T-helper 1 cell treated with Interleukin-12 subunit alpha and Interleukin-12 subunit beta and Interleukin-4 antibody, amounts not matched to agents 30 ng/mL and 1 ng/mL, for 36 hours (primary cell): ENCODE measurements around the gene RFC3. TPM values are rescaled to one million over a fixed set of nuclear protein-coding genes. Genes with fewer than 3 reads are reported as not detected.

Experiments
- intact Hi-C: fragments of 100-400 bp; cut with micrococcal nuclease; formaldehyde crosslinking; loops from one replicate; pipeline ENCODE4 v1.15.1; 2024
- total RNA-seq: library from RNA; stranded (reverse); gene quantifications from 2 replicates; pipeline ENCODE4 v1.2.3, GENCODE V29; 2022

Gene RFC3
- total RNA-seq, 1 donor from 2014 or later: 31.5 TPM

DNA sequence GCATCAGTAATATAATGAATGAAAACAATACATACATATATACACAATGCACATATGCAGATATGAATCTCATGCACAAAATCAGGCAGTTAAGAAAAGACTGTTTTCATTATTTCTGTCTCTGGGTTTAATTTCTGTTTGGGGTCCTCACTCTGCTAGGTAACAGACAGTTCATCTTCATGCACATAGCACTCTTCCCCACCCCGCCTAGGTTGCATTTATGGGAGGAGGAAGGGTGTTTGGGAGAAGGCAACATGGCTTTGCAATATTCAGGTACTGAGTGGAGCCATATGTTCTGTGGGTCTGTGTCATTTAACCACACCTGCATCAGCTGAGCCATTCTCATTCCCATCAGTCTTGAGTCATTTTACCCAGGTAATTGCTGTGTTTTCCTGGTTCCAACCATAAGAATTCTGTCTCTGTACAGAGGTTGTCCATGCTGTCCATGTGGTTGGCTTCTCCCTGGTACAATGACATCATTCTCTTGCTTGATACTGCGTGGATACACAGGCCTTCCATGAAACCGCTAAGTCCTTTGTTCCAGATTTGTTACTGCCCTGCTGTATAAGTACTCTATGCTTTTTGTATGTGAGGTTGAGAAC is 45.3 kb downstream of the RFC3 start:
- intact Hi-C loops: no loop called here

DNA sequence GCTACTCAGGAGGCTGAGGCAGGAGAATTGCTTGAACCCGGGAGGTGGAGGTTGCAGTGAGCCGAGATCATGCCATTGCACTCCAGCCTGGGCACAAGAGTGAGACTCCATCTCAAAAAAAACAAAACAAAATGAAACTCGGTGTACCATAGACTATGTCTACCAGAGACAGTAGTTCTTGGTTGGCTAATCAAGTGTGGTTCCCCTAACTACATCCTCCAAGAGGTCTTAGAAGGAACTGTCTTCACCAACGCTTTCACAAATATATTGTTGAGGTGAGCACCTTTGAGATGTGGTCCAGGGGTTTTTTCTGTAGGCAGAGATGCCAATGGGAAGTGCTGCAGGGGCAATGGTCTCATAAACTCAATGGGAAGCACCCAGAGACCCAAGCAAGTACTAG is 48.0 kb downstream of the RFC3 start:
- intact Hi-C loops: no loop called here

DNA sequence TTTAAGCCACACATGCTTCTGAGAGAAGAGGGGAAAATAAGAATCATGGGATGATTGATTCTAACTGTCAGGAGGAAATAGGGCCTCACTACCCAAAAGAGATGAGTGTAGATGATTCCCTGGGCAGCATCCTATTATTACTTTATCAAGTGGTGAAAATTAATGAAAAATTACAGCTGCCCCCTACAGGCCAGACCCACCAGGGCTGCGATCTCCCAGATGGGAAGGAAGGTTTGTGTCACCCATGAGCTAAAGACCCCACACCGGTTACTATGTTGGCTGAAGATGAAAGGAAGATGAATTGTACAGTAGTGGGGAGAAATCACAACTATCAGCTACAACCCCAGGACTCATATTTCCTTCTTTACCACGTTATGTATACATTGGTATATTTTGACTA is 49.5 kb downstream of the RFC3 start:
- intact Hi-C loops: no loop called here

DNA sequence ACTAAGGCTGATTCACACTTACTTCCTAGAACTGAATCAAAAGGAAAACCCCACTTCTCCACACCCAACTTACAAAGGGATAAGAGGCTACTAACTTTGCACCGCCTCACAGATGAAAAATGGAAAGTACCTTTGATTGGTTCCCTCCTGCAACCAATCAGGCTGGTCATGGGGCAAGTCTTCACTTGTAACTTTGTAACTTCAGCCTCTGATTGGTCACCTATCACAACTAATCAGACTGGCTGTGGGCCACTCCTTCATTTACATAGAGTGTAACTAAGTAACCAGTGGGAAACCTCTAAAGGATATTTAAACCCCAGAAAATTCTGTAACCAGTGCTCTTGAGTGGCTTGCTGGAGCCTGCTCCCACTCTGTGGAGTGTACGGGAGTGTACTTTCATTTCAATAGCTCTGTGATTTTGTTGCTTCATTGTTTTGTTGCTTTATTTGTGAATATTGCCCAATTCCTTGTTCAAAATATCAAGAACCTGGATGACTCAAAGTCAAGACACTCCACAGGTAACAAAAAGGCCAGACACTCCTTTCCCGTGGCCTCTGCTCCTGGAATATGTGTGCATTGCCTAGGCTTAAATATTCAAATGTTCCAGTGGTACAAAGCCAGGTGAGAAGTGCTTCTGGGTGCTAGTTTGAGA is 50.5 kb downstream of the RFC3 start:
- intact Hi-C loops: no loop called here

DNA sequence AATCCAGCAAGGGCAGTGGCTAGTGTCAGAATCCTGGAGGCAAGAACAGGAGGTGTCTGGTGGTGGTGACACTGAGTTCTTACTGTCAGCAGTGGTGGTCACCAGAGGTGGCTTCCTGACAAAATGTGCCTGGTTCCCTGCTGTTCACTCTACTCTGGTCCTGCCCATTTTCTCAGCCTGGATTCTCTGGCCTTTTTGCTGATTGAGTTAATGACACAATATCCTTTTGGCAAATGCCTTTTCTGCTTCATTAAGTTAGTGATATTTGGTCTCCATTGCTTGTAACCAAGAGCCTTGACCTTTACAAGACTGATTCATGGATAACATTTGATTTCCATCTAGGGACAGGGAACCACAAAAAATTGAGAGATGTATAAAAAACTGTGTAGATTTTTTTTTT is 51.1 kb downstream of the RFC3 start:
- intact Hi-C loops: no loop called here

DNA sequence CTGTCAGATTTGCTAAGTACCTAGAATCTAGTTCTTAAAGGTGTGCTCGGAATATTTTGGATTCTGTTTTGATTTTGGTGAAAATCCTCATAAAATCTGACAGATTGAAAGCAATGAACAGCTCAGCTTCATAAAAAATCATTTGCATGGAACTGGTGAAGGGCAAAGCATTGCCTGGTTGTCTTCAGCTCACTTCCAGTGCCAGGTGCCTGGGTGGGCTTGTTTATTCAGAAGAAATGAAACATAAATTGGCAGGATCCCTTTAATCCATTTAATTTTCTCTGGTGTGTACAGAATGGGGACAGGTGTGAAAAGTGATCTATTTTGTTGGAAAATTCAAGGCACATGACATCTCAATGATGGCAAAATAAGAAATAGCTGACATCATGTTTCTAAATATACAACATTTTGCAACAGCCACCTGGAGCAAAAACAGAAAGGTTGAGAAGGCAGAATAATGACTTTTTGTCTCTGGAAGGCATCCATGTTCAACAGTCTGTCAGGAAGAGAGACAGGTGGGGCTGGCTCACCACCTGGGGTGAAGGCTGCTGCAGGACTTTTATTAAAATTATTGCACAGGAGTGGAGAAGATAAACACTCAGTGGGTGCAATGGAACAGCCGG is 52.2 kb downstream of the RFC3 start:
- intact Hi-C loops: no loop called here

DNA sequence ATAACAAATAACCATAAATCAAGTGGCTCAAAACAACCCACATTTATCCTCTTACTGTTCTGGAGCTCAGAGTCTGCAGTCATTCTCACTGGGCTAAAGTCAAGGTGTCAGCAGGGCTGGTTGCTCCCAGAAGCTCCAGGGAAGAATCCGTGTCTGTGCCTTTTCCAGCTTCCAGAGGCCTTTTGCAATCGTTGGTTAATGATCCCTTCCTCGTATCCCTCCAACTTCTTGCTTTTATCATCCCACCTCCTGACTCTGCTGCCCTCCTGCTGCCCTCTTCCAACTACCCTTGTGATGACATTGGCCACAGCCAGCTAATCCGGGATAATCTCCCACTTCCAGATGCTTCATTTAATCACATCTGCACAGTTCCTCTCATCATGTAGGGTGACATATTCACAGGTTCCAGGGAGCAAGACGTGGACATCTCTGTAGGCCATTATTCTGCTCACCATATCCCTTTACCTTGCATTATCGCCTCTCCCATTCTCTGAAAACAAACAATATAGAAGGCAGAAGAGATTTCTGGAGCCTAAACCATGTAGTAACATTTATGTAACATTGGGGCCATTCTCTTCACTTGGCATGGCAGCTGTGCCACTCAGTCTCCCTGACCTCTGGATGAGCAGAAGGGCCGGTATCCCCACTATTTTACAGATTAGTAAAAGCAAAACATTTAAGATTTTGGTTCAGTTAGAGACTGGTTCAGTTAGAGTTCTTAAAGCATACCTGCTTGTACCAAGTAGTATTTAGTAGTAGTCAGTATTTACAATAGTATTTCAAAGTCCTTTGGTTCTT is 53.5 kb downstream of the RFC3 start:
- intact Hi-C loops: no loop called here

DNA sequence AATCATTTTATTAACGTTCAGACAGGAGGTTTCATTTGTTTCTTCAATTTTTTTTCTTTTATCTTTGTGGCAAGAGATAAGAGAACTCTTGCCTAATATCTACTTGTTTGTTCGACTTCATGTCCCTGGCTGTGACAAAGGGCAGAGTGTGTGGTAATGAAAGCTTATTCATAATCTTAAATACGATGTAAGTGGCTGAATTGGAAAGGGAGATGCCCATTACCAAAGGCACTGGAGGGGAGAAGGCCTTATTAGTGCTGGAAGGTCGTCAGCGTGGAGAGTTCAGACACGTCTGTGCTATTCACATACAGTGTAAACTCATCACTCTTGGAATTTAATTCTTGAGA is 54.0 kb downstream of the RFC3 start:
- intact Hi-C loops: no loop called here

DNA sequence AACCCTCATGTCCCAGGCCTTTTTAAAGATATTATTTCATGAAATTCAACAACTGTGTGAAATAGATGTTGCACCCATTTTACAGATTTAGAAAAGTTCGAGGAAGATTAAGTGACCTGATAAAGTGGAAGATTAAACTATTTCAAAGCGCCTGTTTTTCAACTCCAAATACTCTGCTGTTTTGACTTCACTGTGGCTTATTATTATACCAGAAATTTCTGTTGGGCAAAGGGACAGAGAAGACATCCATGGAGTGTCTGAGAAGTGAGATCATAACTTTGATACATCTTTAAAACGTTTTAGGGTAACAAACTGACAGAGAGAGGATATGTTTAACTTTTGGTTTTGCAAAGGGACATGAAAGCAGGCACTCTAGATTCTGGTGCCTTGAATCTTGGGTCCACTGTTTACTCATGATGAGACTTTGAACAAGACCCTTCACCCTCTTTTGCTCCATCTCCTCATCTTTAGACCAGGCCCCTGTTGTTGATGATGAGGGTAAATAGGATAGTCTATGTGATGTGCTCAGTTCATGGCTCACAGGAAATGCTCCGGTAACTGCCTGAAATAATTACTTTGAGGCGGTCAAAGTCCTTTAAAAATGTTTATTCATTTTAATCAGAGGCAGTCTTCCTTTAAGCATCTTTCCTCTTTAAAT is 55.4 kb downstream of the RFC3 start:
- intact Hi-C loops: no loop called here

DNA sequence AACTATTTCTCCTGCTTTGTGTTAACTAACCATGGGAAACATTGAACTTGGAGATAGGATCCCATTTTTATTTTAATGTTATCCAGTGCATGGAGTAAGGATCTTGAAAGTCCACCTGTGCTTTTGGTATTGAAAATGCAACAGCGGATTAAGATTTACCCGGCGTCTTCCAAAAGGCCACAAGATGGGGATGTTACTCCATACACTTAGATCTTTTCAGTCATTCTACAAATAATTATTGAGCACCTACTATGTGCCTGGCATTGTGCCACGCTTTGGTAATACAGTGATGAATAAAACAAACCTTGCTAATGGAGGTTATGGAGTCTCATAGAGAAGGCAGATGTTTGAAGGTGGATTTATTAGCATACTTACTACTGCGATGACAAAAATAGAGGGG is 56.9 kb downstream of the RFC3 start:
- intact Hi-C loops: no loop called here

DNA sequence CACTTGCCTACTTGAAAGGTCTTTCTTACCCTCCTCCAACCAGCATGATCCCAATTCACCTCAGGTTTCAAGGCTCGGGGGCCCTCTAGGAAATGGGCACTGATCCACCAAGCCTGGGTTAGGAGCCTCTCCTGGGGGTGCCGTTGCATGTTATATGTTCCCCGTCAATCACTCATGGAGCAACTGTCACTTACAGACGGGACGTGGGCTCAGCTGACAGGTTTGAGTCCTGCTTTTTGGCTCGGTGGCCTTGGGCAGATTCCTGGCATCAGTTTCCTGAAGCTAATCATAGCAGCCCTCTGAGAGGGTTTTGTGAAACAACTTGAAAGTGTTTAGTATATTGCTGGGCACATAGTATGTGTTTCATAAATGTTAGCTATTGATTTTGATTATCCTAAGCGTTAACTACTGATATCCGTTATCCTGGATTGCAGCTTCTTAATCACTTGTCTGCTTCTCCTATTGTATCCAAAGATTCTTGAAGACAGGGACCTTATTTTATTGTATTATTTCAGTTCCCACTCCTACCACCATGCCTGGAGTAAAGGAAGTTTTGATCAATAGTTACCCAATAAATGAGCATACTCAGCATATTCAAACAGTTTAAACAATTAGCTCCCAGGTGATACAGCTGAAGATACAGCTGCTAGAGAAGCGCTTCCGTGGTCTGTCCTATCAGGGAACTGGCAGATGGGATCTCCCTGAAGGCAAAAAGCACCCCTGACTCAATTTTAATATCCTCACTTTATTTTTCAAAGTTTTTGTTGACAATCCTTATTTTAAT is 57.9 kb downstream of the RFC3 start:
- intact Hi-C loops: no loop called here

DNA sequence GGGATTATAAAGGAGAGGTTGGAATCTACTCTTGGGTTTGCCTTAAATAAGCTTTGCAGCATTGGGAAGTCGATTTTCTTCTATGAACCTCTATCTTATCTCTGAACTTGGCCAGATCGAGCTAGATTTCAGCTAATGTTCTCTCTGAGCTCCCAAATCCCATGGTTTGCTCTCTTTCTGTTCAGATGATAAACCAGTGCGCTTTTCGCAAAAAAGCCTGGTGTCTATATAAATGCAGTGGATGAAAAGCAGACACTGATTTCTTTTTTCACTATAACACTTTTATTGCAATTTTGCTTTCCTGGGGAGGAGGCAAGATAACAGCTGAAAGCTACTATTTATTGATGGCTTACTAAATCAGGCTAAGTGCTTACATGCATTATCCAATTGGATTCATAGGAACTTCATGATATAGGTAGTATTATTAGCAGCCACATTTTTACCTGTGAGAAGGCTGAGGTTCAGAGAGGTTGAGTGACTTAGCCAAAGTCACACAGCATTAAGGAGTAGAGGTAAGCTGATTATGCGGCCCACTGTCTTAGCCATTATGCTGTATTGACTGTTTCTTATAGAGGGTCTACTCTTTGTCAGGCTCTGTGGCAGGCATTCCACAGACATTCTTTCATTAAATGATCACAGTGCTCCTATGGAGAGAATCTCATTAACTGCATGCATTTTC is 58.9 kb downstream of the RFC3 start:
- intact Hi-C loops: no loop called here

DNA sequence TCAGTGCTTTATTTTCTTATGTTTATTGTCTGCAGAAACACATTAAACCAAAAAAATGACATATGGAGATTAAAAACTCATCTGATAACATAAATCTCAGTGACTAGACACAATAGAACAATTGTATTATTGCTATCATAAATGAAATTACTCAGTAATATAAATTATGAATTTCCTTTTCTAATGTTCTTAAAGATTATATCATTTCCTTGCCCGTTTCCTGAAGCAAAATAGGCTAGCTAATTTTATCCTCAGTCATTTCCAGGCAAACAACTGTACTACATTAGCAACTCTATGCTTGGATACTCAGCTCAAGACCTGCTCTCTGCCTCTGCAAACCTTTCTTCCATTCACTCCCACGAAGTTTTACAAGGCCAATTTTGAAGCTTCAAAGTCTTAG is 61.2 kb downstream of the RFC3 start:
- intact Hi-C loops: no loop called here

DNA sequence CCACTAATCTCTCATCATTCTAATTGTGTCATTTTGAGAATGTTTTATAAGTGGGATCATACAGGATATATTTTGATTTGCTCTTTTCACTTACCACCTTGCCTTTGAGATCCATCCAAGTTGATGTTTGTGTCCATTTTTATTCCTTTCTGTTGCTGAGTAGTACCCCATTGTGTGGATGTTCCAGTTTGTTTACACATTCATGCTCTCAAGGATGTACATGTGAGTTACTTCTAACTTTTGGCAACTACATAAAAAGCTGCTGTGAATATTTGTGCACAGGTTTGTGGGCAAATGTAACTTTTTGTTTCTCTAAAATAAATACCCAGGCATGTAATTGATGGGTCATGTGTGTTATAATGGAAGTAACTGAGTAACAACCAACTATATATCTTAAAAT is 64.9 kb downstream of the RFC3 start:
- intact Hi-C loops: no loop called here

DNA sequence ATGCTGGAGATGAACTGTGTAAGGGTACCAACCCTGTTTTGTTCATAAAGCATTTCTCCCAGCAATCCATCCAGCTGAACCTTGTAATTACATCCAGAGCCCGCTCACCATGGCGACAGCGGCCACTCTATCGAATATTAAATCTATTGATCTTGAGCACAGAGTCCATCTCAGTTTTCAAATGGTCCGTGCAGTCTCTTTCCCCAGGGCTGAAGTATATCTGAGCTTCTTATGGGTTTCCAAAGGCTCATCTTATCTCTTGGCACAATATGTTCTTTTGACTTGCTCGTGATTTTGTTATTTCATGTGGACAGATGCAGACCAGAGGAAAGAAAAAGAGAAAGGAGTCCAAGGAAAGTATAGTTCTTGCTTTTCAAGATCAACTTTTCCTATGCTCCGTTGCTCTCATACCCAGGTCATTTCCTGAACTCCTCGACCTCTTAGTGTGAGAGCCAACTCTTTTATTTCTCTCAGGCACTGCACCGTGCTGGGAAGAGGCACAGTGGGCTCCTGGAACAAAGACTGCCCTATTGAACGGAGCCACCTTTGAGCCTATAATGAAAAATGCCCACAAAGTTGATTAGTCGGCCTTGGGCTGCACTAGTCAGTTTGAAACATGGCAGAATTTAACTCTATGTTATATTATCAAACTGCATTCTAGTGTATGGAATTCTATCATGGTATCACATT is 66.7 kb downstream of the RFC3 start:
- intact Hi-C loops: no loop called here
